Gastrocnemius medialis (tissue), 4 donors: ENCODE measurements around the gene PRKCE.

Source experiments
- CTCF ChIP-seq, 5 experiments: fragments of 450-650 bp in 3 of 5; fragments of 200-600 bp in 2 of 5; sonication (generic) in 2 of 5; IDR thresholded peaks in 4 of 5; conservative IDR thresholded peaks in 1 of 5; 1 replicate in 4 of 5; 2 replicates in 1 of 5; pipeline ENCODE4 v1.5.1; 2016 to 2019; ENCODE audit warnings: antibody characterized with exemption in 5 of 5, mild to moderate bottlenecking in 3 of 5, moderate library complexity in 3 of 5
- POLR2A ChIP-seq, 2 donors: fragments of 450-650 bp; IDR thresholded peaks; one replicate each; pipeline ENCODE4 v1.6.1; 2017; ENCODE audit warnings: antibody characterized with exemption in 2 of 2, mild to moderate bottlenecking in 2 of 2, moderate library complexity in 2 of 2

- TF ChIP-seq CTCF (IDR thresholded peaks at IDR 0.05 in 4 of 5, conservative IDR thresholded peaks at IDR 0.05 in 1 of 5) (no peak), POLR2A (IDR thresholded peaks at IDR 0.05) (no peak)
These were observed 148.4 kb downstream of the PRKCE start for GRCh38 chr2:45799679-45800381.
